Measurements from ENCODE around the gene MB21D2.

GRCh38 chr3:192858849-192859585 lies 58.6 kb downstream of the MB21D2 start:
- TF ChIP-seq CTCF (IDR thresholded peaks at IDR 0.05) (no peak), POLR2AphosphoS5 (IDR thresholded peaks at IDR 0.05) (no peak)

All from upper lobe of left lung (tissue), 4 donors.